ENCODE results near the gene SLC6A19.
"Not testable (repeated sequence)": the region's sequence is repeated elsewhere in the genome, so short reads cannot be mapped to it uniquely, and the experiment has no call there.

The SLC6A19 gene

GRCh38 chr5:1224631-1225030 lies 23.2 kb downstream of the SLC6A19 start:
- no peak for DNase-seq (ENCODE audit: low read depth)
- H3K4me3 ChIP-seq (ENCODE audit: low read length): no peak overlapping the region
- TF ChIP-seq CTCF (IDR thresholded peaks at IDR 0.05; ENCODE audit: insufficient read depth, low read depth, low read length, missing control alignments): no peak

DNA sequence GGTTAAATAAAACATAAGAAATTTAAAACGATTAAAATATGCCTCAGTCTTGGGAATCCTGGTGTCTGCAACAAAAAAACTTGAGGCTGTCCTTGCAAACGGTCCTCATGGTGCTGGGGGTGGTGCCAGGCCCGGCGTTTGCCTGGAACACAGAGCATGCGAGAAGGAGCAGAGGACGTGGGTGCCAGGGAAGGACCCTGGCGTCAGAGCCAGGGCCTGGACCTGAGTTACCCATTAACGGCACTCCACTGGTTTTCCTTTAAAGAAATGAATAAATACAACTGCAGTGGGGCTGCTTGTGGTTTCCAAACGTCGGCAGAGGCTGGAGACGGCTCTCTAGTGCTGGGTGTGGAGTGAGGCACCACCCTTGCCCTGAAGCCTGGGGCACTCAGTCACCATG lies 23.7 kb downstream of the SLC6A19 start, which contains the start of gene SLC6A18:
Gene SLC6A18, plus strand, starts transcription at position 301 of the 400 bp plus-strand sequence. Its CDS starts 97 bp downstream, at position 398.
- TF ChIP-seq CTCF (IDR thresholded peaks at IDR 0.05; ENCODE audit: insufficient read depth, low read depth, low read length, missing control alignments): no peak
- DNase-seq (ENCODE audit: low read depth): no peak

DNA sequence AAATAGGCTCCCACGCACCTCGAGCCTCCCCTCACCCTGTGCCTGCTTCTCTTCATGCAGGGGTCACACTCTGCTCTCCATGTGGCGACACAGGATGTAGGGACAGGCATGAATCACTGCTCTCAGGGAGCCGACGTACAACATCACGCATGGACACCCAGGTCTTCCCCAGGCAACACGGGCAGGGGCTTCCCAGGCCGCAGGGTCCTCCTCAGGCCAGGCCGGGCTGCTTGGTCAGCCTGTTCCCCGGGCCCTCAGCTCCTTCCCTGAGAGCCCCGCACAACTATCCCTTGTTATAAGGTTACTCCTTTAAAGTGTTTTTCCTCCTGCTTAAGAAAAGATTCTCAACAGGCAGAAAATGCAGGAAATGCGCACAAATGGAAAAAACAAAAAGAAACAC lies 24.8 kb downstream of the SLC6A19 start:
- no peak overlapping the region for H3K4me3 ChIP-seq (ENCODE audit: low read length)
- DNase-seq (ENCODE audit: low read depth): no peak
- no peak for TF ChIP-seq CTCF (IDR thresholded peaks at IDR 0.05; ENCODE audit: insufficient read depth, low read depth, low read length, missing control alignments)

More for the DNA sequence above, 23.7 kb downstream of the SLC6A19 start, which contains the start of gene SLC6A18:
- no peak within 1 kb of the TSS for H3K4me3 ChIP-seq (ENCODE audit: low read length)

GRCh38 chr5:1226839-1227581 lies 25.6 kb downstream of the SLC6A19 start:
- H3K4me3 ChIP-seq (ENCODE audit: low read length): no peak overlapping the region
- no peak for DNase-seq (ENCODE audit: low read depth)
- no peak for TF ChIP-seq CTCF (IDR thresholded peaks at IDR 0.05; ENCODE audit: insufficient read depth, low read depth, low read length, missing control alignments)

DNA sequence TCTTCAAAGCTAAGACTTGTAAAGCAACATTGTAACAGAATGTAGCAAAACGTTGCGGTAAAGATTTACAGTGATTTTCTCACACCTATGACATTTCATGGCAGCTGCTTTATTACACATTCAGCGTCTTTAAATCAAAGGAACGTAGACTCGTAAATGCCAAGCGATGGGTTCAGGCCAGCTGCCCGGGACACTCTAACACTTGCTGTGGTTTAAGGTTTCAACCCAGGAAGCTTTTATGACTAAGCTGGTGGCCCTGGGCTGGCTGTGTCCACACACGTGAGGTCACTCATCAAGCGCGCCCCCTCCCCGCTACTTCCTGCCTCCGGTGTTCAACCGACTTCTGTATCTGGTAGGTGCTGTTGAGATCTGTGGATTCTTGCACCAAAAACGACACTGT lies 26.3 kb downstream of the SLC6A19 start:
- no peak for TF ChIP-seq CTCF (IDR thresholded peaks at IDR 0.05; ENCODE audit: insufficient read depth, low read depth, low read length, missing control alignments)

DNA sequence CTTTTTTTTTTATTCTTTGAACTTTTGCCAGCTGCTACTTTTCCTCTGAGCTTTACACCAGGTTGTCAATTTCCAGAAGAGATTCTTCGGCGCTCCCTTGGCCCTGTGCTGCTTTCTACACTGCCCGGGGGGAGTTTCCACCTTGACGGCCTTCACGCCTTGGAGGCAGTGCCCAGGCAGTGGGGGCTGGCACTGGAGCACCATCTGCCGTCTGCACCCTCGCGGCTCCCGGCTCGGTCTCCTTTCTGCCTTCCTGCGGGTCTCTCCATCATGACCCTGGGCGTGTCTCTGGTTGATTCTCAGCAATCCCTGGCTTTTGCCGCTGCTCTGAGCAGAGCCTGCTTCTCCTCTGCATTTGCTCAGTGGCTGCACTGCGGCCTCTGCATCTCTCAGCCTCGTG lies 26.7 kb downstream of the SLC6A19 start:
- no peak overlapping the region for H3K4me3 ChIP-seq (ENCODE audit: low read length)
- no peak for TF ChIP-seq CTCF (IDR thresholded peaks at IDR 0.05; ENCODE audit: insufficient read depth, low read depth, low read length, missing control alignments)

More for the DNA sequence above, 26.3 kb downstream of the SLC6A19 start:
- H3K4me3 ChIP-seq (ENCODE audit: low read length): no peak overlapping the region
- no peak for DNase-seq (ENCODE audit: low read depth)

GRCh38 chr5:1229023-1229422 lies 27.6 kb downstream of the SLC6A19 start:
- DNase-seq (ENCODE audit: low read depth); H3K4me3 ChIP-seq (ENCODE audit: low read length): not testable (repeated sequence)

More for the DNA sequence above, 26.7 kb downstream of the SLC6A19 start:
- no peak for DNase-seq (ENCODE audit: low read depth)

Measured in epithelial cell of esophagus (primary cell).